ENCODE measurements around the gene UBE2E2.

- TF ChIP-seq CTCF (IDR thresholded peaks at IDR 0.05) (no peak), ATF2 (CRISPR knock-in tag; IDR thresholded peaks at IDR 0.05; ENCODE audit: borderline replicate concordance, low read depth) (no peak), USF2 (CRISPR knock-in tag; IDR thresholded peaks at IDR 0.05) (no peak), MYBL2 (CRISPR knock-in tag; IDR thresholded peaks at IDR 0.05) (no peak), E2F4 (CRISPR knock-in tag; IDR thresholded peaks at IDR 0.05; ENCODE audit: borderline replicate concordance, low read depth) (no peak), ARID4B (CRISPR knock-in tag; IDR thresholded peaks at IDR 0.05; ENCODE audit: borderline replicate concordance) (no peak), USF1 (CRISPR knock-in tag; IDR thresholded peaks at IDR 0.05) (no peak), ELF4 (CRISPR knock-in tag; IDR thresholded peaks at IDR 0.05; ENCODE audit: low read depth) (no peak), NFE2L1 (CRISPR knock-in tag; IDR thresholded peaks at IDR 0.05) (no peak), ZNF423 (CRISPR knock-in tag; IDR thresholded peaks at IDR 0.05) (no peak), FOXK1 (CRISPR knock-in tag; IDR thresholded peaks at IDR 0.05) (no peak), RELA (CRISPR knock-in tag; IDR thresholded peaks at IDR 0.05; ENCODE audit: borderline replicate concordance) (no peak), JAZF1 (CRISPR knock-in tag; IDR thresholded peaks at IDR 0.05) (no peak), TEAD1 (CRISPR knock-in tag; IDR thresholded peaks at IDR 0.05) (no peak)
These were observed 271.6 kb downstream of the UBE2E2 start for GRCh38 chr3:23474580-23475357.

Data from WTC11 (cell line).